ENCODE measurements around the gene OXSR1. TPM values are rescaled to one million over a fixed set of nuclear protein-coding genes. Genes with fewer than 3 reads are reported as not detected.

OXSR1 gene
- total RNA-seq, 1 experiment from 2014 or later, result 35.1 TPM

DNA sequence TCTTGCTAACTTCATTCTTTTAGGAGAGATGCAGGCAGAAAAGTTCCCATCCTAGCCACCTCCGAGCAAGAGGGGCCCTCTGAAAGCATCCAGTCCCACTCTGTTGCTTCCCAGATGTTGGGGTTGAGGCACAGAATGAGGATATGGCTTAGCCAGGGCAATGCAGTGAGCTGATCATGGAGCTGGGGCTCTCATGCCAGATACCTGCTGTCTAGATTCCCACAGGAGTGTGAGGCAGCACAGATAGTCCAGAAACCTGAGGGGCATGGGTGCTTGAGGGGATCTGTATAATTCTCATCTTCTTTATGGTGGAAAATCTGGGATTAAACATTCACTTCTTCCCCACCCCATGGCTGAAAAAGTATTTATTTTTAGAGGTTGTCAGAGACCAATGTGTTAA, 101.5 kb downstream of the OXSR1 start:
- Histone ChIP-seq H3K79me2 (ENCODE audit: insufficient read depth, low read length) (no peaks in the 10 kb centered on the region), H3K27ac (ENCODE audit: low read depth, low read length) (no peak overlapping the region), H4K20me1 (ENCODE audit: insufficient read depth) (no peaks in the 10 kb centered on the region), H3K9me2 (ENCODE audit: insufficient read depth) (no peaks in the 10 kb centered on the region), H3K4me2 (ENCODE audit: low read length) (no peak overlapping the region), H2AFZ (ENCODE audit: low read depth, low read length, poor library complexity, severe bottlenecking) (no peak overlapping the region), H3K9me3 (ENCODE audit: control insufficient read depth in 1 of 2, insufficient read depth in 1 of 2, low read depth in 1 of 2, low read length in 2 of 2) (no peaks in the 10 kb centered on the region), H3K9ac (ENCODE audit: low read length) (no peak overlapping the region), H3K4me1 (ENCODE audit: control insufficient read depth in 1 of 2, insufficient read depth in 2 of 2, low read length in 2 of 2) (peaks cover 0 to 2% of the 10 kb centered on the region in 2 experiments; a peak in 1 of 4 replicates), H3K27me3 (ENCODE audit: insufficient read depth, low read length) (no peaks in the 10 kb centered on the region), H3K4me3 (replicated peaks in 1 of 2; ENCODE audit: low read depth in 1 of 2, low read length in 2 of 2) (no peak overlapping the region), H3K36me3 (ENCODE audit: control insufficient read depth in 1 of 2, insufficient read depth in 2 of 2, low read length in 2 of 2) (no peaks in the 10 kb centered on the region)
- BruUV-seq (replicated peaks), result no TSS peak
- ATAC-seq (no peak), DNase-seq (ENCODE audit: low read depth, low spot score) (no peak)
- intact Hi-C loops (cut with micrococcal nuclease), result no loop called here
- ChIA-PET POLR2A (no interaction called here), CTCF (no interaction called here), RAD21 (ENCODE audit: low non-redundant PET in 1 of 2, low total read pairs in 2 of 2, uncharacterized antibody in 2 of 2, unreplicated experiment in 2 of 2) (no interaction called here)
- TF ChIP-seq FOSL1 (IDR thresholded peaks at IDR 0.05; ENCODE audit: low read depth) (no peak), POLR2A (IDR thresholded peaks at IDR 0.05; ENCODE audit: borderline replicate concordance, extremely low read depth, insufficient read depth, insufficient read length) (no peak), YY1 (IDR thresholded peaks at IDR 0.05; ENCODE audit: extremely low read depth, insufficient replicate concordance, low read depth, low read length) (no peak), CBX3 (IDR thresholded peaks at IDR 0.05; ENCODE audit: low read depth) (no peak), ELF1 (IDR thresholded peaks at IDR 0.05; ENCODE audit: borderline replicate concordance, low read depth) (no peak)
- TF ChIP-seq, protein P1, sequence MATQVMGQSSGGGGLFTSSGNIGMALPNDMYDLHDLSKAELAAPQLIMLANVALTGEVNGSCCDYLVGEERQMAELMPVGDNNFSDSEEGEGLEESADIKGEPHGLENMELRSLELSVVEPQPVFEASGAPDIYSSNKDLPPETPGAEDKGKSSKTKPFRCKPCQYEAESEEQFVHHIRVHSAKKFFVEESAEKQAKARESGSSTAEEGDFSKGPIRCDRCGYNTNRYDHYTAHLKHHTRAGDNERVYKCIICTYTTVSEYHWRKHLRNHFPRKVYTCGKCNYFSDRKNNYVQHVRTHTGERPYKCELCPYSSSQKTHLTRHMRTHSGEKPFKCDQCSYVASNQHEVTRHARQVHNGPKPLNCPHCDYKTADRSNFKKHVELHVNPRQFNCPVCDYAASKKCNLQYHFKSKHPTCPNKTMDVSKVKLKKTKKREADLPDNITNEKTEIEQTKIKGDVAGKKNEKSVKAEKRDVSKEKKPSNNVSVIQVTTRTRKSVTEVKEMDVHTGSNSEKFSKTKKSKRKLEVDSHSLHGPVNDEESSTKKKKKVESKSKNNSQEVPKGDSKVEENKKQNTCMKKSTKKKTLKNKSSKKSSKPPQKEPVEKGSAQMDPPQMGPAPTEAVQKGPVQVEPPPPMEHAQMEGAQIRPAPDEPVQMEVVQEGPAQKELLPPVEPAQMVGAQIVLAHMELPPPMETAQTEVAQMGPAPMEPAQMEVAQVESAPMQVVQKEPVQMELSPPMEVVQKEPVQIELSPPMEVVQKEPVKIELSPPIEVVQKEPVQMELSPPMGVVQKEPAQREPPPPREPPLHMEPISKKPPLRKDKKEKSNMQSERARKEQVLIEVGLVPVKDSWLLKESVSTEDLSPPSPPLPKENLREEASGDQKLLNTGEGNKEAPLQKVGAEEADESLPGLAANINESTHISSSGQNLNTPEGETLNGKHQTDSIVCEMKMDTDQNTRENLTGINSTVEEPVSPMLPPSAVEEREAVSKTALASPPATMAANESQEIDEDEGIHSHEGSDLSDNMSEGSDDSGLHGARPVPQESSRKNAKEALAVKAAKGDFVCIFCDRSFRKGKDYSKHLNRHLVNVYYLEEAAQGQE (IDR thresholded peaks at IDR 0.05; ENCODE audit: low read depth), result no peak

DNA sequence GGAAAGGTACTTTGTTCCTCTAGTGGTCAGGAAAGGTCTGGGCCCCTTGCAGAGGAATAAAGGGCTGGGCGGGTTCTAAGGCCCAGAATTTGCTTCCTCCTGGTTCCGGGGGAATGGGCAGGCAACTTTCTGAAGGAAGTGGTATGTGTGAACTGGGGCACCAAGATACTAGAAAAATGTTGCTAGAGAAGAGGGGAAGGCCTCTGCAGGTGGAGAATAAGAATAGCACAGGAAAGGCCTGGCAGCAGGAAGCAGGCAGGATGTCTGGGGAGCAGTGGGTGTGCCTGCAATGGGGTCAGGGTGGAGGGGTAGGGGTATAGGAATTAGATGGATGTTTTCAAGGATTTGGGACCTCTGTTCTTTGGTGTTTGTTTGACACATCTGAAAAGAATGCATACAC, 102.3 kb downstream of the OXSR1 start:
- no peak for ATAC-seq
- no peaks in the 10 kb centered on the region for H4K20me1 ChIP-seq (ENCODE audit: insufficient read depth)

More for the DNA sequence above, 102.3 kb downstream of the OXSR1 start:
- Histone ChIP-seq H3K79me2 (ENCODE audit: insufficient read depth, low read length) (no peaks in the 10 kb centered on the region), H3K4me1 (ENCODE audit: control insufficient read depth in 1 of 2, insufficient read depth in 2 of 2, low read length in 2 of 2) (peaks cover 0 to 2% of the 10 kb centered on the region in 2 experiments; a peak in 1 of 4 replicates), H3K4me2 (ENCODE audit: low read length) (no peak overlapping the region), H3K9me3 (ENCODE audit: control insufficient read depth in 1 of 2, insufficient read depth in 1 of 2, low read depth in 1 of 2, low read length in 2 of 2) (no peaks in the 10 kb centered on the region), H3K27me3 (ENCODE audit: insufficient read depth, low read length) (no peaks in the 10 kb centered on the region), H3K4me3 (replicated peaks in 1 of 2; ENCODE audit: low read depth in 1 of 2, low read length in 2 of 2) (no peak overlapping the region), H3K9me2 (ENCODE audit: insufficient read depth) (no peaks in the 10 kb centered on the region), H3K27ac (ENCODE audit: low read depth, low read length) (no peak overlapping the region), H2AFZ (ENCODE audit: low read depth, low read length, poor library complexity, severe bottlenecking) (no peak overlapping the region), H3K9ac (ENCODE audit: low read length) (no peak overlapping the region), H3K36me3 (ENCODE audit: control insufficient read depth in 1 of 2, insufficient read depth in 2 of 2, low read length in 2 of 2) (no peaks in the 10 kb centered on the region)
- POLR2A ChIA-PET, result no interaction called here
- RAD21 ChIA-PET (ENCODE audit: low non-redundant PET in 1 of 2, low total read pairs in 2 of 2, uncharacterized antibody in 2 of 2, unreplicated experiment in 2 of 2), result no interaction called here
- no TSS peak for BruUV-seq (replicated peaks)
- TF ChIP-seq, protein P2, sequence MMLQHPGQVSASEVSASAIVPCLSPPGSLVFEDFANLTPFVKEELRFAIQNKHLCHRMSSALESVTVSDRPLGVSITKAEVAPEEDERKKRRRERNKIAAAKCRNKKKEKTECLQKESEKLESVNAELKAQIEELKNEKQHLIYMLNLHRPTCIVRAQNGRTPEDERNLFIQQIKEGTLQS (IDR thresholded peaks at IDR 0.05), result no peak
- no peak for TF ChIP-seq POLR2AphosphoS5 (IDR thresholded peaks at IDR 0.05; ENCODE audit: low read depth, low read length)
- intact Hi-C loops (cut with micrococcal nuclease), result no loop called here
- CTCF ChIA-PET, result no interaction called here
- DNase-seq (ENCODE audit: low read depth, low spot score), result no peak

Measured in HCT116 (cell line).